Cardiac muscle cell (in vitro differentiated cells and primary cell): ENCODE results near the gene REG1A. TPM values are rescaled to one million over a fixed set of nuclear protein-coding genes. Genes with fewer than 3 reads are reported as not detected.

Experiments
- DNase-seq, 2 donors: peaks; one replicate each; pipeline versions ENCODE4 v3.0.0 to v3.0.0-alpha.2; 2010 to 2017; ENCODE audit warnings: low read depth in 1 of 2, low spot score in 1 of 2
- H3K27ac ChIP-seq: fragments of 200-600 bp; sonication (generic); 2 replicates; pipeline ENCODE4 v1.5.1; 2016
- H3K27me3 ChIP-seq: fragments of 200-600 bp; sonication (generic); 2 replicates; pipeline ENCODE4 v1.6.0; 2016; ENCODE audit warnings: control low read depth
- H3K36me3 ChIP-seq: fragments of 200-600 bp; sonication (generic); 2 replicates; pipeline ENCODE4 v1.5.1; 2016; ENCODE audit warnings: control low read depth
- H3K4me1 ChIP-seq: fragments of 200-600 bp; sonication (generic); 2 replicates; pipeline ENCODE4 v1.8.1; 2017; ENCODE audit warnings: low read depth, mild to moderate bottlenecking, mixed run types
- H3K4me3 ChIP-seq: fragments of 200-600 bp; sonication (generic); 2 replicates; pipeline ENCODE4 v1.5.1; 2016; ENCODE audit warnings: mild to moderate bottlenecking
- H3K9me3 ChIP-seq: fragments of 200-600 bp; sonication (generic); 2 replicates; pipeline ENCODE4 v1.5.1; 2017; ENCODE audit warnings: low read depth, mild to moderate bottlenecking, control low read depth
- CTCF ChIP-seq: IDR thresholded peaks from 2 replicates; pipeline ENCODE4 v1.5.1; 2012; ENCODE audit warnings: low read depth, mild to moderate bottlenecking, low read length
- polyA plus RNA-seq: library from polyadenylated mRNA; unstranded; fragments of >200 nt; fragmentation: Nextera tagmentation; extraction: Ambion mirVana; gene quantifications from 2 replicates; pipeline ENCODE4 v1.2.1, GENCODE V29; 2016
- total RNA-seq: library from RNA; depleted of rRNA; stranded (reverse); fragments of >200 nt; gene quantifications from 2 replicates; pipeline ENCODE4 v1.2.3, GENCODE V29; 2016

The REG1A gene
- total and polyA plus RNA-seq, 2 experiments from 2014 or later, result 1.2 TPM; not detected in 1

- no peak for DNase-seq
- Histone ChIP-seq H3K4me3 (no peak overlapping the region), H3K36me3 (no peaks in the 10 kb centered on the region), H3K27me3 (no peaks in the 10 kb centered on the region), H3K4me1 (peaks cover 15% of the 10 kb centered on the region), H3K27ac (no peak overlapping the region), H3K9me3 (no peaks in the 10 kb centered on the region)
- TF ChIP-seq CTCF, result no peak
Observed at GRCh38 chr2:79162801-79163200, 42.5 kb downstream of the REG1A start.

GRCh38 chr2:79171348-79171958, 51.2 kb downstream of the REG1A start:
- no peak for DNase-seq
- no peak for TF ChIP-seq CTCF

More at GRCh38 chr2:79171348-79171958, 51.2 kb downstream of the REG1A start:
- Histone ChIP-seq H3K36me3 (no peaks in the 10 kb centered on the region), H3K9me3 (peaks cover 2% of the 10 kb centered on the region), H3K27me3 (no peaks in the 10 kb centered on the region), H3K4me3 (no peak overlapping the region), H3K27ac (no peak overlapping the region), H3K4me1 (no peaks in the 10 kb centered on the region)

Other genes starting within 250 kb of the REG1A start
- gene REG3G, start 94.8 kb upstream of the REG1A start, total RNA-seq, result not detected in 2 replicates
- gene REG3G, start 94.8 kb upstream of the REG1A start, polyA plus RNA-seq, result not detected in 2 replicates
- gene REG1B, start 32.5 kb upstream of the REG1A start, total RNA-seq, result not detected in 2 replicates
- not detected in 2 replicates for gene REG1B, start 32.5 kb upstream of the REG1A start, polyA plus RNA-seq
- 0.30 and 2.6 TPM in 2 replicates for gene REG3A, start 39.3 kb downstream of the REG1A start, total RNA-seq
- 0.70 and 6.1 TPM in 2 replicates for gene REG3A, start 39.3 kb downstream of the REG1A start, polyA plus RNA-seq